Small intestine (tissue), 7 donors: ENCODE data around the gene GREM2. TPM values are rescaled to one million over a fixed set of nuclear protein-coding genes. Genes with fewer than 3 reads are reported as not detected.

ENCODE experiments used
- DNase-seq, 2 donors: peaks; one replicate each; pipeline versions ENCODE4 v3.0.0 to v3.0.0-alpha.2; 2013
- FAIRE-seq: peaks from 2 replicates; lab custom pipeline; 2012; peaks lifted over from hg19 to GRCh38; lab: Jason Lieb, UNC
- H3K27ac ChIP-seq, 3 donors: one replicate each; pipeline ENCODE4 v1.5.1; 2013; ENCODE audit warnings: low read length in 2 of 3, mild to moderate bottlenecking in 2 of 3, control low read depth in 1 of 3, inconsistent platforms in 1 of 3, low read depth in 1 of 3, moderate library complexity in 1 of 3
- H3K27me3 ChIP-seq, 3 donors: one replicate each; pipeline ENCODE4 v1.6.1; 2013; ENCODE audit warnings: low read length in 3 of 3, inconsistent platforms in 1 of 3; ENCODE audit not compliant: control insufficient read depth in 3 of 3, insufficient read depth in 3 of 3
- H3K36me3 ChIP-seq, 3 donors: one replicate each; pipeline ENCODE4 v1.6.1; 2013; ENCODE audit warnings: low read length in 3 of 3, inconsistent platforms in 1 of 3, low read depth in 1 of 3, mild to moderate bottlenecking in 1 of 3, moderate library complexity in 1 of 3; ENCODE audit not compliant: control insufficient read depth in 3 of 3, insufficient read depth in 2 of 3
- H3K4me1 ChIP-seq, 3 donors: one replicate each; pipeline ENCODE4 v1.6.1; 2013; ENCODE audit warnings: low read length in 2 of 3, inconsistent platforms in 1 of 3, low read depth in 1 of 3, mild to moderate bottlenecking in 1 of 3, moderate library complexity in 1 of 3; ENCODE audit not compliant: control insufficient read depth in 3 of 3, insufficient read depth in 2 of 3
- H3K4me3 ChIP-seq, 3 donors: one replicate each; pipeline ENCODE4 v1.5.1; 2013; ENCODE audit warnings: low read length in 3 of 3, control low read depth in 1 of 3, inconsistent platforms in 1 of 3, low read depth in 1 of 3, mild to moderate bottlenecking in 1 of 3, moderate library complexity in 1 of 3
- H3K9me3 ChIP-seq, 2 donors: one replicate each; pipeline ENCODE4 v1.6.1; 2013; ENCODE audit warnings: low read depth in 1 of 2, low read length in 1 of 2; ENCODE audit not compliant: control insufficient read depth in 2 of 2, insufficient read depth in 1 of 2
- WGBS, 3 donors: extraction: QIAGEN DNeasy Blood & Tissue Kit; methylation state at CpG; one replicate each; pipeline ENCODE4 v1.1.7; 2013; 5-methylcytosine and 5-hydroxymethylcytosine counted together
- polyA plus RNA-seq, 4 donors: library from polyadenylated mRNA; stranded (reverse) in 3 of 4; unstranded in 1 of 4; fragments of 200-250 nt in 3 of 4; fragments of 120-200 nt in 1 of 4; gene quantifications; one replicate each; pipeline versions ENCODE4 v1.2.1 to v1.2.3, GENCODE V29; 2013
- donor health status: healthy with polysubstance abuse.
- donor health status: control.
- donor health status: control.
- donor health status: Bipolar disorder and iron deficiency.
- donor health status: healthy.

GREM2 gene
- polyA plus RNA-seq, 4 donors, result 0.22 to 11.3 (median 0.98) TPM

DNA sequence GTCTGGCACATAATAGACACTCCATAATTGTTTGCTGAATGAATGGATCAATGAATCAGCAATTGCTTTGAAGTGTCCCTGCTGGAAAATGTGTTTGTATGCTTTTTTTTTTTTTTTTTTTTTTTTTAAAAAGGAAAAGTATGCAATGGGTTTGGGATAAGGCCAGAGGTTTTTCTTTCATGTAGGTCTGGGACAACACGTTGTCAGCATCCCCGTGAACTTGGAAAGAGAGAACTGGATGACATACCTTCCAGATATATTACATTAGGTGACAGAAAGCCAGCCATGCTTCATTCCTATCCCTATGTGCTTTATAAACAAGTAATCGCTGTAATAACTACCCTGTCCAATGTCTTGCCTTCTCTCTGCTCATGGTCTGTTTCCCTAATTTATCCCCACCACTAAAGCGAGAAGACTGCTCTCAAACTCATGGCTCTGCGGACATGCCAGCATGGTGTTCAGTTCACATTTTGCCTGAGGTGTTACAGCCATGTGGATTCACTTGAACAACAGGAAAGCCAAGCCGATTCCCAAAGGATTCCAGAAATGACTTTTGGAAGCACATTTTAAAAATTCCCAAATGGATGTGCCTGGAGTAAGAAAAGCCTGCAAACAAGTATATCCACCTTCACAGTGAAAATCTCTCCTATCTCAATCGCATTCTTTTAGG is 34.8 kb upstream of the GREM2 start:
- H3K27me3 ChIP-seq, result peaks cover 0 to 5% (median 0%) of the 10 kb centered on the region in 3 donors
- H3K4me3 ChIP-seq, result no peak overlapping the region
- H3K4me1 ChIP-seq, result no peaks in the 10 kb centered on the region
- H3K36me3 ChIP-seq, result no peaks in the 10 kb centered on the region
- no peaks in the 10 kb centered on the region for H3K9me3 ChIP-seq
- H3K27ac ChIP-seq, result no peak overlapping the region
- DNase-seq (no peak), FAIRE-seq (no peak)
- WGBS, 3 donors, result 80 to 81% (median 80%) methylated on average over 7 of the region's 7 CpGs

DNA sequence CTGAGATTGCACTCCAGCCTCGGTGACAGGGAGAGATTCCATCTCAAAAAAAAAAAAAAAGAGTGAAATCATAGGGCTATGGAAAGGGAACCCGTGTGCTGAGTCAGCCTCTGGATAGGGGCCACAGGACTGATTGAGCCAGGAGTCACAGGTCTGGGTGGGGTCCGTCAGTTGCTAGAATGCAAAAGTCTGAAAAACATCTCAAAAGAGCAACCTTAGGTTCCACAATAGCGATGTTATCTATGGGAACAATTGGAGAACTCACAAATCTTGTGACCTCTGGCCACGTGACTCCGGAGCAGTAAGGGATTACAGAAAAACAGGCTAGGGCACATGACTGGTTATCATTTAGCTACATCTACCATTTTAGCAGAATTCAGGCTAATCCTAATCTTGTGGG is 32.8 kb upstream of the GREM2 start:
- Histone ChIP-seq H3K4me3 (no peak overlapping the region), H3K27ac (no peak overlapping the region), H3K36me3 (no peaks in the 10 kb centered on the region), H3K4me1 (no peaks in the 10 kb centered on the region), H3K27me3 (no peaks in the 10 kb centered on the region), H3K9me3 (no peaks in the 10 kb centered on the region)
- WGBS, 3 donors, result 36 to 61% (median 39%) methylated on average over 6 of the region's 6 CpGs
- FAIRE-seq, result no peak
- no peak for DNase-seq

DNA sequence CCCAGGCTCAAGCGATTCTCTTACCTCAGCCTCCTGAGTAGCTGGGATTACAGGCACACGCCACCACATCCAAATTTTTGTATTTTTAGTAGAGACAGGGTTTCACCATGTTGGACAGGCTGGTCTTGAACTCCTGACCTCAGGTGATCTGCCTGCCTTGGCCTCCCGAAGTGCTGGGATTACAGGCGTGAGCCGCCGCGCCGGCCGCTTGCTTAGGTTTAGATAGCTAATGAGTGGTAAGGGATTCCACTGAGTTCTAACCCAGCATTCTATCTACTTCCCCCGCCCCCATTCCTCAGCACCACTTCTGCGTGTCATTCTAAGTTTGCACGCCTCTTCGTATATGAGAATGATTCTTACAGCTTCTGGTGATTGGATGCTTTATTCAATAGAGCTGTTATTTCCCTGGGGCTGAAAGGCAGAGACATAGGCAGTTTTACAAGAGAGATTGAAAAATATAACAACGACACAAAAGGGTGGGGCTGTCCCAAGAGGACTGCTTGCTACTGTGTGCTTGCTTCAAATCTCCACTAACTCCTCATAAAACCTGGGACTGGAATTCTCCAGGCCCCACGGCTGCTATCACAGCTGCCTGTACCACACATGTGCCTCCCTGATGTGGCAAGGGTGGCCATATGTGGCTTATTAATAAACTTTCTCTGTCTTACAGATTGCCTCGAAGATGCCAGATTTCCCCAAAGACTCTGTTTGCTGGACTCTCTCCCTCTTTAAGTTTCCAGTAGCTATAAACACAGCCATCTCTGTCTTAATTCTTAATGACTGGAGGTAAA is 23.7 kb upstream of the GREM2 start:
- no peak for DNase-seq
- no peak for FAIRE-seq
- H3K36me3 ChIP-seq, result no peaks in the 10 kb centered on the region
- H3K4me3 ChIP-seq, result no peak overlapping the region
- 87 to 91% (median 88%) methylated on average over 16 of the region's 16 CpGs for WGBS, 3 donors
- no peaks in the 10 kb centered on the region for H3K4me1 ChIP-seq
- H3K27me3 ChIP-seq, result no peaks in the 10 kb centered on the region
- H3K27ac ChIP-seq, result no peak overlapping the region
- H3K9me3 ChIP-seq, result peaks cover 0 to 4% of the 10 kb centered on the region in 2 donors

DNA sequence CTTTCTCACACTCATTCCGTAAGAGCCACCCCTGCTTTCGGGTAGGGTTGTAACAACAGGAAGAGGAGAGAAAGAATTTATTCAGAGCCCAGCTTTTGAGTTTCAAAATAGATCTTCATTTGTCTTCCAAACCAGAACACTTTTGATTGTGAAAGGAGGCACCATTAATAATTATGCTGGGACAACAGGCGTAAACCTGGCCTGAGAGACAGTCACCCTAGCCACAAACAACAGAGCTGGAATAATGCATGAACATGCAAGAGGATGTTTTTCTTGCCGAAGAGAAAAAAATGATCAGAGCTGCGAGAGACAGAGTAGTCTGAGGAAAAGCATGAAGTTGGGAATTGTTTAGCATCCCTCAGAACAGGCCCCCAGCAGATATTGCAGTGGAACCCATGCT is 18.5 kb upstream of the GREM2 start:
- H3K27ac ChIP-seq, result no peak overlapping the region
- H3K9me3 ChIP-seq, result no peaks in the 10 kb centered on the region
- no peaks in the 10 kb centered on the region for H3K4me1 ChIP-seq
- no peak for DNase-seq
- no peaks in the 10 kb centered on the region for H3K36me3 ChIP-seq
- no peaks in the 10 kb centered on the region for H3K27me3 ChIP-seq
- no peak for FAIRE-seq
- WGBS, 3 donors, result 63 to 84% (median 78%) methylated on average over 5 of the region's 5 CpGs
- no peak overlapping the region for H3K4me3 ChIP-seq

DNA sequence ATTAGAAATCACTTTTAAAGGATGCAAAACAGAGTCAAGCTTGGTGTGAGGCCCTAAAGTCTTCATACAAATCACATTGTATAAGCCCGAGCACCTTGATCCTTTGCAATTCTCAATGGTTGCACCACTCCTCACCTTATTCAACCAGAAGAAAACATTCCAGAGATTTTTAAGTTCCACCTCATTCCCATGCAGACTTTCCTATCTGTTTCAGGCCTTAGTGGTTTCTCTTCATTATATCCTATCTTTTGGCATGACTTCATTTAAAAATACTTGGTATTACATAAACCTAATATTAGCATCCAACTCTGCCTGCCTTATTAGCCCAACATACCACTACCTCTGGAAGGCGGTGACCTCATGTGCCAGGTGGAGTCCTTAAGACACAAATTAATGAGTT is 9.3 kb upstream of the GREM2 start:
- Histone ChIP-seq H3K4me3 (no peak overlapping the region), H3K27me3 (peaks cover 0 to 4% (median 0%) of the 10 kb centered on the region in 3 donors), H3K36me3 (no peaks in the 10 kb centered on the region), H3K27ac (no peak overlapping the region), H3K9me3 (no peaks in the 10 kb centered on the region), H3K4me1 (no peaks in the 10 kb centered on the region)
- 86 to 97% (median 96%) methylated on average over 2 of the region's 2 CpGs for WGBS, 3 donors
- DNase-seq (no peak), FAIRE-seq (no peak)

DNA sequence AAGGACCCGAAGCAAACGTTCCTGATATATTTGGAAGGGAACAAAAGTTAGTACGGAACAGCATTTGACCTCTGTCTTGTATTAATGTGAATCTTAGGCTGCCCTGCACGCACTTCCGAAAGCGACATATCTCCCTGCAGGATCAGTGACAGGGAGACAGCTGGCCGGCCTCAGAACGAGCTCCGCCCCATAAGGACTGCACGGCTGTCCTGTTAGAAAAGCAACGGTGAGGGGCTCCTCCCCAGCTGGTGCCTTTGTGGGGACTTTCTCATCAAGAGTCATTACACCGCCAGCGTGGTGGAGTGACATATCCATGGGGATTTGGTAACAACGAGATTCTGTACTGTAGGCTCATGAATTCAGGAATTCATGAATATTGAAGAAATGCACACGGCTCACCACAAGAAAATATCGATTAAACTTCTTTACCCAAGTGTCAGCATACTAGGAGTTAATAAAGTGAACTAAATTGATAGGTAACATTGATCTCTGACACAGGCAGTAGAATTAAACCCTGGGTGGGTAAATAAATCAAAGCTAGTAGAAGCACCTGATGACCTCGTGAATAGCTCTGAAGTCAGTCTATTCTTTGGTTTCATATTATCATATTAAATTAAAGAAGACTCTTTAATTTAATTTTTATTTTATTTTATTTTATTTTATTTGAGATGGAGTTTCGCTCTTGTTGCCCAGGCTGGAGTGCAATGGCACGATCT is 8.1 kb upstream of the GREM2 start:
- H3K36me3 ChIP-seq, result no peaks in the 10 kb centered on the region
- WGBS, 3 donors, result 52 to 59% (median 58%) methylated on average over 19 of the region's 19 CpGs
- peaks cover 0 to 4% (median 0%) of the 10 kb centered on the region in 3 donors for H3K27me3 ChIP-seq
- no peak overlapping the region for H3K27ac ChIP-seq
- no peak overlapping the region for H3K4me3 ChIP-seq
- DNase-seq (no peak), FAIRE-seq (no peak)
- H3K4me1 ChIP-seq, result no peaks in the 10 kb centered on the region
- H3K9me3 ChIP-seq, result no peaks in the 10 kb centered on the region

DNA sequence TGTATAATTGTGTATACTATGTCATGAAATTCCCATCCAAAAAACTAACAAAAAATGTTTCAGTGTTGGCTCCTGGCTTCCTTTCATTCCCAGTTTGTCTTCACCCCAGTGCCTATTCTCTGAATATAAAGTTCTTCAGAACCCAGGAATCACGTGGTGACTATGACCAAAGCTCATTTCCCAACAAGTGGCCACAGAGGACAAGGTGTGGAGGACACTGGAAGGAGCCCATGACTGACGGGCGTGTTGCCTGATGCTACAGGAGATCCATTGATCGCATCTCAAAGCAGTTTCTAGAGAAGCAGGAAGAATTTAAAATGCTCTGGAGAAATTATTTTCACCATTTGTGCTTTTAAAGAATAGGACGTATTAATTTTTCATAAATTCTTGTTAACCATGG is 7.4 kb upstream of the GREM2 start:
- Histone ChIP-seq H3K27me3 (peaks cover 0 to 4% (median 0%) of the 10 kb centered on the region in 3 donors), H3K27ac (no peak overlapping the region), H3K36me3 (no peaks in the 10 kb centered on the region), H3K4me1 (no peaks in the 10 kb centered on the region), H3K4me3 (no peak overlapping the region), H3K9me3 (no peaks in the 10 kb centered on the region)
- DNase-seq (no peak), FAIRE-seq (no peak)
- 73 to 76% (median 75%) methylated on average over 5 of the region's 5 CpGs for WGBS, 3 donors

DNA sequence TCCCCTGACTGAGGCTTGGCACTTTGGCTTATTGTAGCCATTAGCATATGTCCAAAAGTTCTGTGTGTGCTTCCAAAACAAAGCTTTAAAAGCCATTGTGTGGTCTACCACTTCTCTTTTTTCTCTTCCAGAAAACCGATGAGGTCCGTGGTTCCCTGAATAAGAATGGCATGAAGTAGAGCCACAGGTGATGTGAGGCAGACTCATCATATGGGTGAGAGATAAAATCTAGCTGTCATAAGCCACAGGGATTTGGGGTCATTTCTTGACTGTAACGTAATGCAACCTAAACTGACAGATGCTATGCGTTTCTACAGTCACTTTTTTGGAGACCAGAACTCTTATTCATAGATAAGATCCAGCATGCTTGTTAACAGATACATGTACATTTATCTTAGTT is 7.0 kb upstream of the GREM2 start:
- H3K27me3 ChIP-seq, result peaks cover 0 to 4% (median 0%) of the 10 kb centered on the region in 3 donors
- H3K36me3 ChIP-seq, result no peaks in the 10 kb centered on the region
- no peak for DNase-seq
- 62 to 75% (median 62%) methylated on average over 4 of the region's 4 CpGs for WGBS, 3 donors
- no peaks in the 10 kb centered on the region for H3K9me3 ChIP-seq
- FAIRE-seq, result no peak
- no peak overlapping the region for H3K4me3 ChIP-seq
- H3K27ac ChIP-seq, result no peak overlapping the region
- no peaks in the 10 kb centered on the region for H3K4me1 ChIP-seq
